ACHN (cell line): ENCODE results near the gene CCDC144A.
"Not testable (repeated sequence)": the region's sequence is repeated elsewhere in the genome, so short reads cannot be mapped to it uniquely, and the experiment has no call there.

Experiments
- DNase-seq: peaks from one replicate; pipeline ENCODE4 v3.0.0-alpha.2; 2015
- in situ Hi-C: cut with HindIII; loops from 2 replicates; pipeline ENCODE4 v1.10.0; 2017; ENCODE audit warnings: low sequenced_read_pairs, low pct_ligation_motif_present, low pct_unique_long_range_greater_than_20kb

Gene CCDC144A

DNA sequence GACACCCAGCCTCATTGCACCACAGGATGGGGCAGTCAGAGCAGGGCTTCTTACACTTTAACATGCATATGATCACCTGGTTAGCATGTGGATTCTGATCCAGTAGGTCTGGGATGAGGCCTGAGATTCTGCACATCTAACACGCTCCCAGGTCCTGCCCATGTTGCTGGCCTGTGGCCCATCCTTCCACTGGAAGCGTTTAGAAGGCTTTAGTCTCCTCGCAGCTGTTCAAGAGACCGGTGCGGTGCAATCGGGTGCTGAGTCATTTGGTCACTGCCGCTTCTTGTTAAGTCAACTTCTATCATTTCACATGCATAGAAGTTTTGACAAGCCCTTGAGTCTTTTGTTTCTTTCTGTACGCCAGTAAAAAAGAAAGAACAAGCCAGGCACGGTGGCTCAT, 117.6 kb downstream of the CCDC144A start:
- in situ Hi-C loops, DNase-seq: not testable (repeated sequence)

DNA sequence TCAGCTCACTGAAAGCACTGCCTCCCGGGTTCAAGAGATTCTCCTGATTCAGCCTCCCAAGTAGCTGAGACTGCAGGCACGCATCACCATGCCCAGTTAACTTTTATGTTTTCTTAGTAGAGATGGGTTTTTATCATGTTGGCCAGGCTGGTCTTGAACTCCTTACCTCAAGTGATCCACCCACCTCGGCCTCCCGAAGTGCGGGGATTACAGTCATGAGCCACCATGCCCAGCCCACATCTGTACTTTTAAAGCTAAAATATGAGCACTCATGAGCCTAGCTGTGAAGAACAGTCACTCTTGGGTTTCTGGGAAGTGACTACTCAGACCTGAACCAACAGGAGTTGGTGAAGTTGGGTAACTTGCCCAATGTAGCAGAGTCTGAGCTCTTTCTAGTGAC, 120.2 kb downstream of the CCDC144A start:
- in situ Hi-C loops, DNase-seq: not testable (repeated sequence)

DNA sequence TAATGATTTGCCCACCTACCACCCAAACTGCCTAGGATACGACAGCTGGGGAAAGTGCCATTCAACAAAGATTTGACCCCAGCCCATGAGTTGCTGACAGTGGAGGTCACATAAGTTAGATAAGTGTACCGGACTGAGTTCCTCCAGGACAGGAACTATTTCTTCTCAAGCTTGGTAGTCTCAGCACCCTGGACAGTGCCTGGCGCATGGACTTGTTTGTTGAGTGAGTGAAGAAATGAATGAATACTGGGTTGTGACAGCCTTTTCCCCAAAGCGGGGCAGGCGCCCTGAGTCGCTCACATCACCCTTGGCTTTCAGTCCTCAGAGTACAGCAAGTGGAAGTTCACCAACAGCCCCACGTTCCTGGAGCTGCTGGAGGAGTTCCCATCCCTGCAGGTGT, 122.1 kb downstream of the CCDC144A start:
- DNase-seq = peak; percentile 66
- in situ Hi-C loops = not testable (repeated sequence)

DNA sequence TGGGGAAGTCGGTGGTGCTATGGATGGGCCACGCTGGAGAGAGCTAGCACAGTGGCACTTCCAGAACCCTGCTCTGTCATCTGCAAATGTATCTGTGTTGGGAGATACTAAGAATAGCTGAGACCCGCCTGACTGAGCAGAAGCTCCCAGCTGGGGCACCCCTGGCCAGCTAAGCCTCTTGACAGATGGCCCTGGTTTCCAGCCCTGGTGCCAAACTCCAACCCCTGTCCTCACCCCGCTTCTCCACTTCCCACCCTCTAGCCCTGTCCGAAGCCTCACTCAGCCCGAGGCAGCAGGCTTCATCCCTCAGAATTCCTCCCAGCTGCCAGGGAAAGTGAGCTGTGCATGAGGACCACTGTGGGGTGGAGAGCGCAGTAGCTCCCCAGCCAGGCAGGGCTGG, 124.4 kb downstream of the CCDC144A start:
- in situ Hi-C loops = no loop called here
- no peak for DNase-seq

DNA sequence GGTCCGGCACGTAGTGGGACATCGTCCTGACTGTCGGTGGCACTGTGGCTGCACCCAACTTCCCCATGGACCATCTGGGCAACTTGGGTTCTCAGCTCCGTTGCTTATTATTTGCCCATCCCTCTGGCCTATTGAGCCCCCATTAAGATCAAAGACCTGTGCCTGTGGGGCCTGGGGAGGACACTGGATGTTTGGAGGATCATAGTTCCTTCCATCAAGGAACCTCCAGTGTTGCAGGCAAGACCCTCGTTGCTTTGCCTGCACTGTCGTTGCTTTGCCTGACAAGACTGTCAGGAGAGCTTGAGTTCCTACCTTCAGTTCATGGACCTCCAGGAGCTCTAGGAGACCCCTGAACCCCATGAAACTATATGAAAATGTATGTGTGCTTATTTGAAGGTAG, 127.2 kb downstream of the CCDC144A start:
- in situ Hi-C loops = no loop called here
- DNase-seq = no peak

DNA sequence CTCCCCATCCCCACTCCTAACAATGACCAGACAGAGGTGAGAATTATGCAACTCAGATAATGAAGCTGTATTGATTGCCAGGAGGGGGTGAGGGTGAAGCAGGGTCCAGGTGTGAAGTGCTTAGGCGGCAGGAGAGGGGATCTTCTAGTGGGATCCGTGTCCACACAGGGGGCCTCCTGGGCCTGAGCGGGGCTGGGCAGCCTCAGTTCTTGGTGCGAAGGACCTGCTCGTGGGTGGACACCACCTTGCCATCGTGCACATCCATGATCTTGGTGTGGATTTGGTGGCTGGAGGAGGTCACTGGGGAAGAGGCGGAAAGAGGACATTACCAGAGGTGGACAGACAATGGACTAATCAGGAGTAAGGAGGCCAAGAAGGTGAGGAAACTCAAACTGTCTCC, 127.9 kb downstream of the CCDC144A start:
- DNase-seq, in situ Hi-C loops: not testable (repeated sequence)

DNA sequence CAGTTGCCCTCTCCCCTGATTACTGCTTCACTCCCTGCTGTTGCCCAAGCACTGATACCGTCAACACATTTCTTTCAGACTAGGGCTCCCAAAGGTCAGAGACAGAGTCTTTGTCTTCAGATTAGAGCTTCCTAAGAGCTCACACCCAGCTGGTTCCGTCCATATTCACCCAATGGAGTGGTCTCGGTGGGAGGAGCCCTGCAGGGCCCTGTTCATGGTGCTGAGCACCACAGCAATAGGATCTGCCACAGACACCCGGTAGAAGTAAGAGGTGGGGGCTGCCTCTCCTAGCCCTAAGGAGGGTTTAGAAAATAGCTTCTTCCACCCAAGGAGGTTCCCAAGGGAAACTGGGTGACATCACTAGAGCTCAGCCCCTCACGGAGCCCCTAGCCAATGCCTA, 128.3 kb downstream of the CCDC144A start:
- in situ Hi-C loops = no loop called here
- DNase-seq = no peak

DNA sequence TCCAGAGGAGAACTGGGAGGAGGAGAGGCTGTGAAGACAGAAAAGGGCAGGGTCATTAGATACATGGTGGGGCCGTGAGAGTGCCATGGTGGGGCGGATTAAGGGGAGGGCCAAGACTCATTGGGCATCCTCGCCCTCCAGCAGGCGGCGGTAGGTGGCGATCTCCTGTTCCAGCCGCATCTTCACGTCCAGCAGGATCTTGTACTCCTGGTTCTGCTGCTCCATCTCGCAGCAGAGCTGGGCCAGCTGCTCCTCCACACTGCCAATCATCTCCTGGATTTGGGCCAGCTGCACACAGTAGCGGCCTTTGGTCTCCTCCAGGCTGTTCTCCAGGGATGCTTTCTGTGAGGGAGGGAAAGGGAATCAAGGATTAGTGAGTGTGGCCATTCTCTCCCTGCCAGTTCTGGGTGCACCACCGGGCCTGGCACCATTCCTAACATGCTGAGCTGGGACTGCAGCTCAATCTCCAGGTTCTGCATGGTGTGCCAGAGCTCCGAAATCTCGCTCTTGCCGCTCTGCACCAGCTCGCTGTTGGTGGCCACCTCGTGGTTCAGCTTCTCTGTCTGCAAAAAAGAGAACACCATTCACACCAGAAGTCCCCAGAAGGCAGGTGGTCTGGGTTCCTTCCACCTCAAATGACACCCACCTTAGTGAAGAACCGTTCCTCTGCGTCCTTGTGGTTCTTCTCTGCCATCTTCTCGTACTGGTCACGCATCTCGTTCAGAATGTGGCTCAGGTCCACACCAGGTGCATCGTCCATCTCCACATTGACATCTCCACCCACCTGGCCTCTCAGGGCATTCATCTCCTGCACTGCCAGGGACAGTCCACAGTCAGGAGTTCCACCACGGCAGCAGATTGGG, 129.0 kb downstream of the CCDC144A start:
- in situ Hi-C loops = no loop called here
- DNase-seq = no peak

DNA sequence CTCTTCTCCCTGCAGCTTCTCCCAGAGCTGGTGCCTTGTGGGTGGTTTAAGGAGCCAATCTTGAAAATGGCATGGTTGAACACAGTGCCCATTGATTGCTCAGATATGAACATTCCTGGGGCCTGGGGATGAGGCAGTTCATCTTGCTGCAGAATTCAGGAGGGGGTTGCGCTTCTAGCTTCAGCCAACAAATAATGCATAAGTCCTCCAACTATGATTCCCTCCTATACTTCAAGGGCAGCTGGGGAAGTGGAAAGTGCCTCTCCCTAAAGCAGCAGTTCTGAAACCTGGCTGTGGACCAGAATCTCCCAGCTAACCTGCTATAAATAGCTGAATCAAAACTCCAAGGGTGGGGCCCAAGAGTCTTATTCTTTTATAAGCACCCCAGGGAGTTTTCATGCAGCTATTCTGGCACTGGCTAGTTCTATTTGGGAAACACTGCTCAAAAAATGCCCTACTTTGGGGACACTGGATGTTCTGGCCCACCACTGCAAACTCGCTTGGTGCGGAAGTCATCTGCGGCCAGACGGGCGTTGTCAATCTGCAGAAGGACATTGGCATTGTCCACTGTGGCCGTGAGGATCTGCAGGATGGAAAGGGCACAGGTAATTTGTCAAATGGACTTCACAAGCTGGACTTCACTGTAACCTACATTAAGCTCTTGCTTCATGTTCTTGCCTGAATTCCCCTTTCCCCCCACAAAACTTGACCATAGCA, 130.3 kb downstream of the CCDC144A start:
- DNase-seq = no peak
- in situ Hi-C loops = no loop called here

DNA sequence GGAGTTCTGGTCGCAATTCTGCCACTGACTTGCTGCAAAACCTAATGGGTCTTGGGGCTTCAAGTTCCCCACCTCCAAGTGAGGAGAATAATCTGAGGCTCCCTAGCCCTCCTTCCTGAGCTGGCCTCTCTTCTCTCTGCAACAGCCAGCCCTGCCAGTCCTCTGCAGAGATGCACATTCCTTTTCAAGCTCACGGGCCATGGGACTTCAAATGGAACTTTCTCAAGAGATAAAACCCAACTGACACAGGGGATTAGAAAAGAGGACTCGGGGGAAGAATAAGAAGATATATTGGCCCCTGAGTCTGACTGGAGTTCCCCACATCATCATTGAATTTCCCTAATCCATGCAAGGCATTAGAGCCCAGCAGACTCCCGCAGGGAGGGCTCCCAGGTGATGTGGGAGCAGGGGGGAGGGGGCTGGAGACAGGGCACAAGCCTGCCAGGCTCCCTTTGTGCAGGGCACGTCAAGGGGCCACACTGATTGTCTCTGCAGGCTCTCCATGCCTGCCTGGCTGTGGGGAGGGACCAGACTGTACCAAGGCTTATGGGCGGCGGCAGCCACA, 131.0 kb downstream of the CCDC144A start:
- in situ Hi-C loops = no loop called here
- DNase-seq = no peak

DNA sequence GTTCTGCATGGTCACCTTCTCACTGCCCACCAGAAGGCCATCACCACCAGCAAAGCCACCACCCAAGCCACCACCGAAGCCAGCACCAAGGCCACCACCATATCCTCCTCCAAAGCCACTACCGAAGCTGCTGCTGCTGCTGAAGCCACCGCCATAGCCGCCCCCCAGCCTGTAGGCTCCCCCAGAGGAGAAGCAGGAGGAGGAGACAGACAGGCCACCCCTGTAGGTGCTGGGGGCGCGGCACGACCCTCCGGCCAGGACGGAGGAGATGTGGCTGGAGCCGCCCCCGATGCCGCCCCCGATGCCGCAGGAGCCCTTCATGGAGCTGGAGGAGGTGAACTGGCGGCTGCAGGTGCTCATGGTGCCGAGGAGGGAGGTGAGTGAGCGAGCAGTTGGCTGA, 132.1 kb downstream of the CCDC144A start:
- DNase-seq, in situ Hi-C loops: not testable (repeated sequence)

DNA sequence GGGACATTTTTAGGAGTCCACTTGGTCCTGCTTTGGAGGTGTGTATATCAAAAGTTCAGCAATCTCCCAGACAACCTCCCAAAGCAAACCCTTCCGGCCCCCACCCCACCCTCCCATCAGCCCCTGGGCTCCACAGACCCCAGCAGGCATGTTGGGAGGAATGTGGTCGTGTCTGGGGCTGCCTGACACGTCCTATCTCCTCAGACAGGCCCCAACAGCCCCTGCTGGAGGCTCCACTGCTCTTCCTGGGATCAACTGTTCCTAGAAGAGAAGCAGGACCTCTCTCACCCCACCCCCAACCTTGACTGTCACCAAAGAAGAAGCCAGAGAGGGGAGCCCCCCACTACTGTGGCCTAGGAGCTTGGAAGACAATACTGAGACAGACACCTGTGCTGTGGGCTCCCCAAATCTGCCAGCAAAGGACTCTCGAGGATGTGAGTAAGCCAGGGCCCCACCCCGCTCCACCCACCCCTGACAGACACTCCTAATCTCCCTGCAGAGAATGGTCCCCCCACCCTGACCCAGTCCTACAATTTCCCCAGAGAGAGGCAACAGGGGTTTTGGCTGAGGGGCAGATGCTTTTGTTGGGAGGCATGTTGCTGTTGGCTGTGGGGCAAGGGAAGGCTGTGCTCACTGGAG, 133.8 kb downstream of the CCDC144A start:
- in situ Hi-C loops, DNase-seq: not testable (repeated sequence)
